22Rv1 (cell line): ENCODE measurements around the gene HSP90B1.

ENCODE experiments used
- CTCF ChIP-seq: fragments of 450-650 bp; IDR thresholded peaks from 2 replicates; pipeline ENCODE4 v1.5.1; 2017; ENCODE audit warnings: mild to moderate bottlenecking
- ZFX ChIP-seq: fragments of 450-650 bp; IDR thresholded peaks from 2 replicates; pipeline ENCODE4 v1.6.1; 2017; ENCODE audit warnings: antibody characterized with exemption, borderline replicate concordance

- no peak for TF ChIP-seq CTCF
- TF ChIP-seq ZFX: no peak
Measured at GRCh38 chr12:103966736-103967135, 36.5 kb downstream of the HSP90B1 start.
